ENCODE results near the gene MEOX1. TPM values are rescaled to one million over a fixed set of nuclear protein-coding genes. Genes with fewer than 3 reads are reported as not detected.

MEOX1 gene
- total RNA-seq, 1 donor from 2014 or later: not detected

DNA sequence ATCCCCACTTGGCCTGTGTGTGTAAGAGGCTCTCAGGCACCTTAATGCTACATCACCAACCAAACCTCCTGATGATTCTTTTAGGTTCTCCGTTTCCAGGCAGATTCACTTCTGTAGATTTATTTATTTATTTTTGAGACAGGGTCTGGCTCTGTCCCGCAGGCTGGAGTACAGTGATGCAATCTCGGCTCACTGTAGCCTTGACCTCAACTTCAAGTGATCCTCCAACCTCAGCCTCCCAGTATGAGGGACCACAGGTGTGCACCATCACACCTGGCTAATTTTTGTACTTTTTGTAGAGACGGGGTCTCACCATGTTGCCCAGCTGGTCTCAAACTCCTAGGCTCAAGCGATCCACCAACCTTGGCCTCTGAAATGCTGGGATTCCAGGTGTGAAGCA lies 12.7 kb upstream of the MEOX1 start:
- H3K4me1 Mint-ChIP-seq (ENCODE audit: low read depth, unreplicated experiment): peaks cover 20% of the 10 kb centered on the region
- H3K27me3 Mint-ChIP-seq (ENCODE audit: unreplicated experiment): peaks cover 5% of the 10 kb centered on the region

DNA sequence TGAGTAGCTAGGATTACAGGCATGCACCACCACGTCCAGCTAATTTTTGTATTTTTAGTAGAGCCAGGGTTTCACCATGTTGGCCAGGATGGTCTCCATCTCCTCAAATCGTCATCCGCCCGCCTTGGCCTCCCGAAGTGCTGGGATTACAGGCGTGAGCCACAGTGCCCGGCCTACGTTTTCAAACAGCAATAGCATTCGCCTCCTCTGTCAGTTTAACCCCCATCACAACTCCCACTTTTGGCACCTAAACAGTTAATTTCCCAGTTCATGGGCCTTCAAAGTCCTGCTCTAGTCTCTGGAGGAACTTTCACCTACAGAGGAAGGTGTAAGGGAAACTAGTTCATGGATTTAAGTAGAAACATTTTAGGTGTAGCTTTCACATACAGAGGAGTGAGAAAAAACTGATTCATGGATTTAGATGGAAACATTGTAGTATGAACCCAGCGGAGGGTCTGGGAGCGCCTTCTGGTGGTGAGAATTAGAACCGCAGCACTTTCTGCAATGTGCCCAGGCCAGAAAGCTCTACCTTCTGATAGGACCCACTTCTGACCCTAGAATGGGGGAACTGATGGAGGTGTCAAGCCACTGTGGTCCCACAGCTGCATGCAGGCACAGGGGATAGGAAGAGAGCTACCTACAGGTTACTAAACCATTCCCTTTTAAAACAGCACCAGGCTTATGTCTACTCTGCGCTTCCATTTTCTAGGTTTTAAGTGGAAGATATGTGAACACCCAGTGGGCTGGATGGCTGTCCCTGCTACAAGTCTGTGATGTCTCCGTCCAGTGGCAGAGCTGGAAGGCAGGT lies 12.0 kb upstream of the MEOX1 start:
- peak; percentile 86 for DNase-seq
- Mint-ChIP-seq H3K4me1 (ENCODE audit: low read depth, unreplicated experiment) (peaks cover 19% of the 10 kb centered on the region), H3K36me3 (ENCODE audit: unreplicated experiment) (no peaks in the 10 kb centered on the region), H3K9me3 (ENCODE audit: unreplicated experiment) (peaks cover 7% of the 10 kb centered on the region), H3K27ac (ENCODE audit: unreplicated experiment) (no peak overlapping the region), H3K27me3 (ENCODE audit: unreplicated experiment) (peaks cover 5% of the 10 kb centered on the region), H3K4me3 (ENCODE audit: unreplicated experiment) (no peak overlapping the region)
- TF ChIP-seq, protein P1, sequence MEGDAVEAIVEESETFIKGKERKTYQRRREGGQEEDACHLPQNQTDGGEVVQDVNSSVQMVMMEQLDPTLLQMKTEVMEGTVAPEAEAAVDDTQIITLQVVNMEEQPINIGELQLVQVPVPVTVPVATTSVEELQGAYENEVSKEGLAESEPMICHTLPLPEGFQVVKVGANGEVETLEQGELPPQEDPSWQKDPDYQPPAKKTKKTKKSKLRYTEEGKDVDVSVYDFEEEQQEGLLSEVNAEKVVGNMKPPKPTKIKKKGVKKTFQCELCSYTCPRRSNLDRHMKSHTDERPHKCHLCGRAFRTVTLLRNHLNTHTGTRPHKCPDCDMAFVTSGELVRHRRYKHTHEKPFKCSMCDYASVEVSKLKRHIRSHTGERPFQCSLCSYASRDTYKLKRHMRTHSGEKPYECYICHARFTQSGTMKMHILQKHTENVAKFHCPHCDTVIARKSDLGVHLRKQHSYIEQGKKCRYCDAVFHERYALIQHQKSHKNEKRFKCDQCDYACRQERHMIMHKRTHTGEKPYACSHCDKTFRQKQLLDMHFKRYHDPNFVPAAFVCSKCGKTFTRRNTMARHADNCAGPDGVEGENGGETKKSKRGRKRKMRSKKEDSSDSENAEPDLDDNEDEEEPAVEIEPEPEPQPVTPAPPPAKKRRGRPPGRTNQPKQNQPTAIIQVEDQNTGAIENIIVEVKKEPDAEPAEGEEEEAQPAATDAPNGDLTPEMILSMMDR (IDR thresholded peaks at IDR 0.05; ENCODE audit: partially characterized antibody, unreplicated experiment): peak; percentile 93

More for the DNA sequence above, 12.7 kb upstream of the MEOX1 start:
- no peak for DNase-seq
- H3K9me3 Mint-ChIP-seq (ENCODE audit: unreplicated experiment): peaks cover 7% of the 10 kb centered on the region
- no peaks in the 10 kb centered on the region for H3K36me3 Mint-ChIP-seq (ENCODE audit: unreplicated experiment)
- H3K4me3 Mint-ChIP-seq (ENCODE audit: unreplicated experiment): no peak overlapping the region
- H3K27ac Mint-ChIP-seq (ENCODE audit: unreplicated experiment): no peak overlapping the region
- TF ChIP-seq, protein P1 (IDR thresholded peaks at IDR 0.05; ENCODE audit: partially characterized antibody, unreplicated experiment): no peak

DNA sequence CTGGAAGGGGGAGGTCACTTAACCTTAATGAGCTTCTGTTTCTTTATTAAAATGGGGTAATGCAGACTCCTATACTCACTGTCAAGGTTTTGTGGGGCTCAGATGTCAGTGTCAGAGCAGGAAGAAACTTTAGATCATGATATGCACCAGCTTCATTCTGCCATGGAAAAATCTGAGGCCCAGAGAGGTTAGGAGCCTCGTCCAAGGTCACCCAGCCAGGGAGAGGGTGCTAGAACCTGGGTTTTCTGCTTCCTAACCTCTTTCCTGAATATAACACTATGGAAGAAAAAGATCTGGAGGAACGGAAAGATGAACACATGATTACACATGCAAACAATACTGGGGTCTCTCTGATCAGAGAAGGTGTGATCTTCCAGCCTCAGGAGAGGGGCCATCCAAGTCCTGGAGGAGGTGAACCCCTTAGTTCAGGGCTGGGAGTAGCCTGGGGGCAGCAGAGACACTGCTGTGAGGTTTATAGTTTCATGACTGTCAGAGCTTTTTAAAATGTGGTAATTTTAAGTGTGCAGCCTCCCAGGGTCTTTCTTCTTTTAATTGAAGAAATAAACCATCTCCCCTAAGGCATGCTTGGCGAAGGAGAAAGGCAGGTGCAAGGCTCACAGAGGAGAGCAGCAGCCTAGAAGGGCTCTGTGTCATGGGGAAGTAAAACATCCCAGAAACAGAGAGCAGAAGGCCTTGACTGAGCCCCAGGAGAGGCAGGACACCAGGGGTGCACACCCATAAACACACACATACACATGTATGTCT lies 10.2 kb upstream of the MEOX1 start:
- peaks cover 7% of the 10 kb centered on the region for H3K9me3 Mint-ChIP-seq (ENCODE audit: unreplicated experiment)
- peaks cover 5% of the 10 kb centered on the region for H3K27me3 Mint-ChIP-seq (ENCODE audit: unreplicated experiment)
- TF ChIP-seq, protein P1 (IDR thresholded peaks at IDR 0.05; ENCODE audit: partially characterized antibody, unreplicated experiment): no peak
- H3K36me3 Mint-ChIP-seq (ENCODE audit: unreplicated experiment): no peaks in the 10 kb centered on the region
- peaks cover 11% of the 10 kb centered on the region for H3K4me1 Mint-ChIP-seq (ENCODE audit: low read depth, unreplicated experiment)
- DNase-seq: no peak
- no peak overlapping the region for H3K27ac Mint-ChIP-seq (ENCODE audit: unreplicated experiment)
- H3K4me3 Mint-ChIP-seq (ENCODE audit: unreplicated experiment): no peak overlapping the region

DNA sequence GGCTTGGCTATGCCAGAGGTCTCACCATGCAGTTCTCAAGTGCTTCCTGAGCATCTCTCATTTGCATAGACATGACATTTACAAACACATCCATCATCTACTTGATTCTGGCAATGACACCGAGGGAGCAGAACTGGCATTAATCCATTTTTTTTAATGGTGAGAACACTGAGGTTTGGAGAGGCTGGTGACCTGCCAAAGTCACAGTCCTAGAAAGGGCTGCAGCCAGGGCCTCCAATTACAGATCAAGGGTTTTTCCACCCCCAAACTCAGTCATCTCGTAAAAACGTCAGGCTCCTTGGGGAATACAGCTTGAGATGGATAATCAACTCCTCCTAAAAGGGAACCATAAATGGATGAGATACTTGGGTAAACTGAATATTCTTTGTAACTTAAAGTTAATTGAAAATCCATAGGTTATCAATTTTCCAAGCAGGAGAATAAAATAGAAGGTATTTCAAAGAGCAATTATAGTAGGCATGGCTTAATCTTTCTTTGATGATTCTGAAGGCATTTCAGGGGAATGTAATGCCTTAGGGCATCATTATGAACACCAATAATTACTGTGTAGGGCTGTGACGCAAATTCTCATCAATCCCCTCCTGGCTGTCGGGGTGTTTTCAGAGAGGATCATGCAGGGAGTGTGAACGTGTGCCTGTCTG lies 9.4 kb upstream of the MEOX1 start:
- Mint-ChIP-seq H3K36me3 (ENCODE audit: unreplicated experiment) (no peaks in the 10 kb centered on the region), H3K27ac (ENCODE audit: unreplicated experiment) (no peak overlapping the region), H3K27me3 (ENCODE audit: unreplicated experiment) (peaks cover 5% of the 10 kb centered on the region), H3K9me3 (ENCODE audit: unreplicated experiment) (peaks cover 7% of the 10 kb centered on the region), H3K4me3 (ENCODE audit: unreplicated experiment) (no peak overlapping the region), H3K4me1 (ENCODE audit: low read depth, unreplicated experiment) (peaks cover 11% of the 10 kb centered on the region)
- TF ChIP-seq, protein P1 (IDR thresholded peaks at IDR 0.05; ENCODE audit: partially characterized antibody, unreplicated experiment): no peak
- DNase-seq: no peak
